Activated T-cell treated with anti-CD3 and anti-CD28 coated beads for 4 hours (primary cell): ENCODE results near the gene KDF1.
"Not testable (repeated sequence)": the region's sequence is repeated elsewhere in the genome, so short reads cannot be mapped to it uniquely, and the experiment has no call there.

Experiments
- DNase-seq: peaks from one replicate; pipeline ENCODE4 v3.0.0-alpha.2; 2020

KDF1 gene

DNA sequence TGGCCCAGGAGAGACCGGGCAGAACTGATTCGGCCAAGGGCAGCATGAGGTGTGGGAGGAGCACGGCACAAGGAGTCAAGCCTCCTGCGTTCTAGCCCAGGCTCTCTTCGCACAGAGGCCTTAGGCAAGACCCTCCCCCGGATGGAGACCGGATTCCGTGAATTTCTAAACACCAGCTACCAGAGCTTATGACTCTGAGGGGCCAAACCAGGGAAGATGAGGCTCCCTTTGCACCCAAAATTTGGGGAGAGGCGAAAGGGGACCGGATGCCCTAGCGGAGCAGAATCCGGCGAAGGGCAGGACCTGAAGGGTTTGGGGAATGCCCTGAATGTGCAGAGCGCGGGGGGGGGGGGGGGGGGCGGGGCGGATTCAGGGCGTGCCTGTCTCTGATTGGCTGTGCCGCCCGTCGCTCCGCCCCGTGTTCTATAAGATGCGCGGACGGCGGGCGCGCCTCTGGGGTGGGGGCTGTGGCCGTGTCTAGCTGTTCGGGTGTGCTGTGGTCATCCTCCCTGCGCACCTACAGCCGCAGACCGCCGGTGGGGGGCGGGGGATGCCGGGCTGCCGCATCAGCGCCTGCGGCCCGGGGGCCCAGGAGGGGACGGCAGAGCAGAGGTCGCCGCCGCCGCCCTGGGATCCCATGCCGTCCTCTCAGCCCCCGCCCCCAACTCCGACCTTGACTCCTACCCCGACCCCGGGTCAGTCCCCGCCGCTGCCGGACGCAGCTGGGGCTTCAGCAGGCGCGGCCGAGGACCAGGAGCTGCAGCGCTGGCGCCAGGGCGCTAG is 33.2 kb upstream of the KDF1 start, which contains the start of gene TRNP1:
Gene TRNP1 (plus strand): TSS at position 456 of the 783 bp plus-strand sequence. CDS start 95 bp downstream, at position 551.
- peak; percentile 56 for DNase-seq

DNA sequence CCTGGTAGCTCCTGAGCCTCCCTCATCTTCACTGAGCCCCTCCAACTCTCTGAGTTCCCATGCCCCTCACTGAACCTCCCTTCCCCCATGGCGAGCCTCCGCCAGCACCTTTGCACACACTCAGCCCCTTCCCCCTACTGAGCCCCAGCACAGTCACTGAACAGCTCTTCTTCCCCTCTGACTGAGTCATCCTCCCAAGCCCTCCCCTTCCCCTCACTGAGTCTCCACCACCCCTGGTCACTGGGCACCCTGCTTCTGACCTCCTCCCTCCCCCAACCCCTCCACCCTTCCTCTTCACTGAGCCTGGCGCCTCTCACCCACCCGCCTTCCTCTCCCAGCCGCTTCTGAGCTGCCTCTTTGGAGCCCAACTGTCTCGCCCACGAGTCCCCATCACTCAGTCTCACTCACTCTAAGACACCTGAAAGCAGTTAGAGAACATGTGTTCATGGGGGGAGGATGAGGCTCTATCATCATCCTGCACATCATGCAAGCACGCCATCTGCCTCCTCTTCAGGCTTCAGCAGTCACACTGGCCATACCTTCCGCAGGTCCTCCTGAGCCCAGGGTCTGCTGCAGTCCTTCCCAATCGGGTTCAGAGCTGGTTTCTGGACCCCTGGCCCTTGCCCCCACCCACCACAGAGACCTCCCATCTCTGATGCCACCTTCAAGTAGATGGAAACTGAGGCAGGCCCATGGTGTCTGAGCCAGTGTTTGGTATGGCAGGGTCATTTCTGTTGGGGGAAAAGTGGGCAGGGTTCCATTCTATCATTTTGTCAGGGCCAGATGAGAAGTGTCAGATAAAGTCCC is 31.2 kb upstream of the KDF1 start:
- no peak for DNase-seq

DNA sequence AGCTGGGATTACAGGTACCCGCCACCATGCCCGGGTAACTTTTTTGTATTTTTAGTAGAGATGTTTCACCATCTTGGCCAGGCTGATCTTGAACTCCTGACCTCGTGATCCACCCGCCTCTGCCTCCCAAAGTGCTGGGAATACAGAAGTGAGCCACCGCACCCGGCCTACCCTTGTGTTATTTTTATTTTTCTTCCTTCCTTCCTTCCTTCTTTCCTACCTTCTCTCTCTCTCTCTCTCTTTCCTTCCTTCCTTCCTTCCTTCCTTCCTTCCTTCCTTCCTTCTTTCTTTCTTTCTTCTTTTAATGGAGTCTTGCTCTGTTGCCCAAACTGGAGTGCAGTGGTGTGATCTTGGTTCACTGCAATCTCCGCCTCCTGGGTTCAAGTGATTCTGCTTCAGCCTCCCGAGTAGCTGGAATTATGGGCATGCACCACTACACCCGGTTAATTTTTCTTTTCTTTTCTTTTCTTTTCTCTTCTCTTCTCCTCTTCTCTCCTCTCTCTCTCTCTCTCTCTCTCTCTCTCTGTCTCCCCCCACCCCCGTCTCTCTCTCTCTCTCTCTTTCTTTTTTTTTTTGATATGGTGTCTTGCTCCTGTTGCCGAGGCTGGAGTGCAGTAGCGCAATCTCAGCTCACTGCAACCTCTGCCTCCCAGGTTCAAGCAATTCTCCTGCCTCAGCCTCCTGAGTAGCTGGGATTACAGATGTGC is 29.3 kb upstream of the KDF1 start:
- DNase-seq: not testable (repeated sequence)

DNA sequence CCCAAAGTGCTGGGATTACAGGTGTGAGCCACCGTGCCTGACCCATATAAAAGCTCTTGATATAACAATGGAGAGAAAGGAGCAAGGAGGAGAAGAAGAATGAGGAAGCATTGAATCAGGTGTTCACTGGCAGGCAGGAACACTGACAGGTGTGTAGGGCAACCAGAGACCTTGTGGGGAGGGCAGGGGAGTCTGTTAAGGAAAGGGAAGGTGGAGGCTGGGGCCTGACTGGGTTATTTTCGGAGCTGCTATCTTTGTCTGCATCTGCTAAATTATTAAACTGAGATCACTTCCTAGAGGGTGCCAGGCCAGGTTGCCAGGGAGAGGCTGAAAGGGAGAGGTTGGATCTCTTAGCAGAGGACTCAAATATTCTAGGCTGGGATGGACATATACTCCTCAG is 26.4 kb upstream of the KDF1 start:
- no peak for DNase-seq

DNA sequence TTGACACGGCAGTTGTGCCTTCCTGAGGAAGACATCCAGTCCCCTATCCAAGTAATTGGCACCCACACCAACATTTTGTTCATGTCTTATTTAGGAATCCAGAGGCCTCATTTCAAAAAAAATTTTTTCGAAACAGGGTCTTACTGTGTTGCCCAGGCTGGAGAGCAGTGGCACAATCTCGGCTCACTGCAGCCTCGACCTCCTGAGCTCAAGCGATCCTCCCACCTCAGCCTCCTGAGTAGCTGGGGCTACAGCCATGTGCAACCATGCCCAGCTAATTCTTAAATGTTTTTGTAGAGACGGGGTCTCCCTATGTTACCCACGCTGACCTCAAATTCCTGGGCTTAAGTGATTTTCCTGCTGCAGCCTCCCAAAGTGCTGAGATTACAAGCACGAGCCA is 24.0 kb upstream of the KDF1 start:
- DNase-seq: no peak

DNA sequence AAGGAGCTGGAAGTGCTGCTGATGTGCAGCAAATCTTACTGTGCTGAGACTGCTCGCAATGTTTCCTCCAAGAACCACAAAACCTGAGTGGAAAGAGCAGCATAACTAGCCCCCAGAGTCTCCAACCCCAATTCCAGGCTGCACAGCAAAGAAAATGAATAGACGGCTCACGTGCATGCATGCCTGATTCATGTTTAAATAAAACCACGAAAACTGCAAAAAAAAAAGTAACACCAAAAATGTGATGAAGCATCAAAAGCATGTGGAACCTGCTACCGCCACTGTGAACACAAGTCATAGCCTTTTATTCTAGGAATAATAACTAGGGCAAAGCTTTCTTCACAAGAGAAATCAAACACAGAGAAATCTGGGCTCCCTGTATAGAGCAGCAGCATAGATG is 23.6 kb upstream of the KDF1 start:
- no peak for DNase-seq

DNA sequence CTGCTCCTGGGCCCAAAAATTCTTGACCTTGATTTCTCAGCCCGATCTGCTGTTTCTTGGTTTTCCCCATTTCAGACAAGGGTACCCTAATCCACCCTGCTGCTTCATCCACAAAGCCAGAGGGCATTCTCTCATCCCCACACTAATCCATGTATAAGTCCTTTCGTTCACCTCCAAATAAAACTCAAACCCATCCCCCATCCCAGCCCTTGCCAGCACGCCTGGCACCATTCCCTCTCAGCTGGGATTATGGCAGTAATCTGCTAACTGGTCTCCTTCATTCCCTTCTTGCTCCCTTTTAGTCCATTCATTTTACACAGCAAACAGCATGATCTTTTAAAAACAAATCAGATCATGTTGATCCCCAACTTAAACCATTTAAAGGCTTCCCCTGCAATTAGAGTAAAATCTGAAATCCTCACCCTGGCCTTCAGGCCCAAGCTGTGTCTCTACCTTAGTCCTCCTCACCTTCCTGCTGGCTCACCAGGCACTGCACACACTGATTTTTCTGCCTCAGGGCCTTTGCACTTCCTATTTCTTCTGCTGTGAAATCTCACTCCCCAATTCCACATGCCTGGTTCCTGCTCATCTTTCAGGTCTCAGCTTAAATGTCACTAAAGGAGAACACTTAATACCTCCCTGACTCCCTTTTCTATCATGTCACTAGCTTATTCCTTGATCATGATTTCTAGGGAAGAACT is 21.0 kb upstream of the KDF1 start:
- DNase-seq: no peak

DNA sequence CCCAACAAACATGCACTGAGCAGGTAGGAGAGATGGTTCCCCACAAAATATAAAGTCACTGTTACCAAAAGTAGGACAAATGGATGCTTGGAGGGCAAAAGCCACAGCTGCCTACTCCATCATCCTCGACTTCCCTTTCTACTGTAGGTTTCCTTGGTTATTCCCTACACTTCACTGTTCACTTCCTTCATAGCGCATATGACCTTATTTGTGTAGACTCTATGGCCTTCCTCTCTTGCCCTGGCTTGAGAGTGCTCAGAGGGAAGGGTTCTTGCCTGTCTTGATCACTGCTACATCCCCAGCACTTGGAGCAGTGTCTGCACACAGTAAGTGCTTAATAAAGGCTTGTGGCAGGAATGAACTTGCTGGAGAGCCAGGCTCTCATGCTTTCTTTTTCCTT is 18.6 kb upstream of the KDF1 start:
- DNase-seq: no peak

DNA sequence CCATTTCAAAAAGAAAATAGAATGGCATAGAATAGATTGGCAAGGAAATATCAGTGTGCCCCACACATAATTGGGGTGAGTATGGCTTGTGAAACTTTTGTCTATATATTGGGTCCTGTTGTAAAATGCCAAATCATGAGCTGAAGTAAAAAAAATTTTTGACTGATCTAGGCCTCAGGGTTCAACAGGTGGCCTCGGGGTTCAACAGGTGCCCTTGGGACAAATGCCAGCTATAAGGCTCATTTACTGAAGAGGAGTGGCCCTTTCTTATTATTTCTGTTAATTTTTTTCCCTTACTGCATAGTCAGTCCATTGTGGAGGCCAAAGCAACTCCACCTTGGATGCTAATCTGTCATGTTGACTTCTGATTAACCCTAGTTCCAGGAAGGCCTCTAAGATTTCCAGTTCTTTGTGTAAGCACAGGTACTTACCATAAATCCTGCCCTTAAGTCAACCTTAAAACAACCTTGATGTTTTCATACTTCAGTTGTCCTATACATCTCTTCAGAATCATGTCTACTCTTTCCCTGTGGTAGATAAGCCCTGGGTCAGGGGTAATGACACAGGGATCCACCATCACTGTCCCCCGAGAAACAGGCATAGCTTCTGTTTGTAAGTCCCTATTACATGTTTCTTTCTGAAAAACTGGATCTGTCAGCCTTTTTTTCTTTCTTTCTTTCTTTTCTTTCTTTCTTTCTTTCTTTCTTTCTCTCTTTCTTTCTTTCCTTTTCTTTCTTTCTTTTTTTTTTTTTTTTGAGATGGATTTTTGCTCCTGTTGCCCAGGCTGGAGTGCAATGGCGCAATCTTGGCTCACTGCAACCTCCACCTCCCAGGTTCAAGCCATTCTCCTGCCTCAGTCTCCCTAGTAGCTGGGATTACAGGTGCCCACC is 16.6 kb upstream of the KDF1 start:
- DNase-seq: no peak

DNA sequence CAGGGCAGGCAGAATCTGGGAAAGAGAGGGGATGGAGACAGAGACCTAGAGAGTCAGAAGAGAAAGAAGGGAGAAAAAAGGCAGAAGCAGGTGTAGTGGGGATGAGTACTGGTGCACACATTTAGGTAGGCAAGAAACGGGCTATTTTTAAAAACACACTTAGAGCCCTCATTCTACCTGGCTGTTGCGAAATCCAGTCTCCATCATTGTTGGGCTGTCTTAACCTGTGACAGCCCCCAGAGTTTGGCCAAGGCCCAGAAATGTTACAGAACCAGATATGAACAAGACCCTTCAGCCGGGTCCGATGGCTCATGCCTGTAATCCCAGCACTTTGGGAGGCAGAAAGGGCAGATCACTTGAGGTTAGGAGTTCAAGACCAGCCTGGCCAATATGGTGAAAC is 12.6 kb upstream of the KDF1 start:
- no peak for DNase-seq

DNA sequence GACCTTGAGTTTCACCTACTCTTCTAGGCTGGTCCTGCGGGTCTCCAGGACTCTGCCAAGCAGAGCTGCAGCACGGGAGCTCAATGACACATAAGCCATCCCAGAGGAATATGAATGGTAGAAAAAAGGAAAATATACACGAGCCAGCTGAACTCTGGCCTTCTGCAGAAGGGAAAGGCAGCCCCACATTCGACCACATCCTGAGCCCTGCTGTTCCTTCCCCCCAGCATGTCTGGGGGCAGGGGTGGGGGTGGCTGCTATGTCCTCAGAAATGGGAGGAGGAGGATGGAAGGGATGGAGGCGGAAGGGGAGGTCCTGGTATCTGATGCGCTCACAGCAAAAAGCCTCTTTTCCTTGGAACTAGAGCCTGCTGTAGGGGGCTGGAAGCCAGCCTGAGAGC is 12.1 kb upstream of the KDF1 start:
- no peak for DNase-seq

DNA sequence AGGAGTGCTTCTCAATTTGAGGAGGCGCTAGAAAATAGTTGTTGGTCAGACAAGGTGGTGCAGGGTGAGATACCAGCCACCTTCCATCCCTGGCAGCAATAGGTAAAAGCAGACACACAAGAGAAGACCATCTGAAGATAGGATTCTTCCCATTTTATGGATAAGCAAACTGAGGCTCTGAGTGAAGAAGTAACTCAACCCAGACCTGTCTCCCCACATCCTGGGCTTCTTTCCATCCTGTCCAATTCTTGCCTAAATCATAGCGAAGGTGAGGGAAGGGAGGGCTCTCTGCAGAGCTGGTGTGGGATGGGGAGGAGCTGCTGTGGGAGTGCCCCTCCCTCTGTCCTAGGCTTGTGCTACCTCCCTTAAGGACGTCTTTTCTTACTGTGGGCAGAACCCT is 11.3 kb upstream of the KDF1 start:
- no peak for DNase-seq

DNA sequence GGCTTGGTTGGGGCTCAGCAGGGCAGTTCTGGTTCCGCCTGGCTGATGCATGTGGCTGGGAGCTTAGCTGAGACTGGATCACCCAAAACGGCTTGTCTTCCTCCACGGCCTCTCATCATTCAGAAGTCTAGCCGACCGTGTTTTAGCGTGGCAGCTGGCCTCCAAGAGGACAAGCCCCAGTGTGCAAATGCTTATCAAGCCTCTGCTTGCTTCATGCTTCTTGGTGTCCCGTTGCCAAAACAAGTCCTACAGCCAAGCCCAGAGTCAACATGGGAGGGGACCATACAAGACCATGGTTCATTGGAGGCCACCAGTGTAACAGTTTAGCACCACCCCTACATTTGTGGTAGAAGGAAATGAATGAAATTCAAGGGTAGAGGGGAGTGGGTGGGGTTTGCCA is 10.5 kb upstream of the KDF1 start:
- DNase-seq: no peak

DNA sequence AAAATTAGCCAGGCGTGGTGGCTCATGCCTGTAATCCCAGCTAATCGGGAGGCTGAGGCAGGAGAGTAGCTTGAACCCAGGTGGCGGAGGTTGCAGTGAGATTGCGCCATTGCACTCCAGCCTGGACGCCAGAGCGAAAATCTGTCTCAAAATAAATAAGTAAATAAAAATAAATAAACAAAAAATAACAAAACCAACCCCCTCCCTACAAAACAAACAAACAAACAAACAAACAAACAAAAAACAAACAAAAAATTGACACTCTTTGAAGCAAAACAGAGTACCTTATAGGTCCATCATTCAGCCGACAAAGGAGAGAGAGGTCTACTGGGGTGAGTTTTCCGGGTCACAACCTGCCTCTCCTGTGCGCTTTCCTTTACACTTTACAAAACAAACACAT is 5.4 kb upstream of the KDF1 start:
- DNase-seq: no peak

DNA sequence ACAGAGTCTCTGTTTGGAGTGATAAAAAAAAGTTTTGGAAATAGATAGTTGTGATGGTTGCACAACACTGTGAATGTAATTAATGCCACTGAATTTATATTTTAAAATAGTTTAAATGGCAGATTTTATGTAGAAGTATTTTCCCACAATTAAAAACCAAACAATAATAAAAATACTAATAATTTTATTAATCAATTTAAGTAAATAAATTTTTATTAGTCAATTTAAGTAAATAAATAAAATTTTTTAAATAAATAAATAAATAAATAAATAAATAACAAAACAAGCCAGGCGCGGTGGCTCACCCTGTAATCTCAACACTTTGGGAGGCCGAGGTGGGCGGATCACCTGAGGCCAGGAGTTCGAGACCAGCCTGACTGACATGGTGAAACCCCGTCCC is 4.9 kb upstream of the KDF1 start:
- DNase-seq: no peak

DNA sequence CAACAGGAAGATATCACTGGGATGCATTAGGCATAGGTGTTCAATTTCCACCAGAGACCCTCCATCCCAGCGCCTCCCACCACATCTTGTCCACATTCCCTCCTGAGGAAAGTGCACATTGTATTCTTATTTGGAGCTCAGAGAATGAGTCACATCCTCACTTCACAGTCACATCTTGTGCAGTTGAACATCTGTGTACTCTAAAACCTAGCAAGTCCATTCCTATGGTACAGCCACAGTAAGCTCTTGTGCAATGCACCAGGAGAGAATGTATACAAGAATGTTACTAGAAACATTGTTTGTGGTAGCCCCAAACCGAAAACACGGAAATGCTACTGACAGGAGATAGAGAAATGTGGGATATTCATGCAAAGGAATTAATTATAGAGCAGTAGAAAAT is 1.6 kb upstream of the KDF1 start:
- no peak for DNase-seq

DNA sequence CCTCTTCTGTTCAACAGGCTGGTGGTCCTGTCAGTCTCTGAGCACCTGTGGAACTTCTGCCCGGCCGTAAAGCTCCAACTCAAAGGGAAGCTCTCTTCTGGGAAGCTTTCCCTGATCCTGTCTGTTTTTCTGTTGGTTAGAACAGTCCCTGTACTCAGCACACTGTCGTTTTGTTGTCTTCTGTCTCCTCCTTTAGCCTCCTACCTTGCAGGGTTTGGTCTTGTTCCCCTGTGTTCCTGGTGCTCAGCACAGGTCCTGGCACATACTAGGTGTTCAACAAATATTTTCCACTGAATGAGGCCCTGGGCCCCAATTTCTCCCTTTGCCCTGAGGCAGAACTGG is 328 bp upstream of the KDF1 start:
- DNase-seq: no peak

DNA sequence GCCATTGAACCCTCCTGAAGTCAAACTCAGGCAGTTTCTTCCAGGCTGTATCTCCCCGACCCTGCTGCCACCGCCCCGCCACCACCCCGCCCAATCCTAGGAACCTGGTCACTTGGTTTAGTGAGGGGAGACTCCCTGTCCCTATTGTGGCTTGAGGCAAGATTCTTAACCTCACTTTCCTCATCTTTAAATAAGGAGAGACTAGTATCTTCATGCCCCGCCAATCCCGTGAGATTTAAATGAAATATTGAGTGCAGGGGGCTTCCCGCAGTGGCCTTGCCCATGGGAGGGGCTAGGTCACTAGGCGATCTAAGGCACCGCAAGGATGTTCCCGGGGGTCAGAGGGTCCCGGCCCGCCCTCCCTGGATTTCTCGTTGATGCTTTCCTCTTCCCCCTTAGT is 998 bp downstream of the KDF1 start:
- no peak for DNase-seq

DNA sequence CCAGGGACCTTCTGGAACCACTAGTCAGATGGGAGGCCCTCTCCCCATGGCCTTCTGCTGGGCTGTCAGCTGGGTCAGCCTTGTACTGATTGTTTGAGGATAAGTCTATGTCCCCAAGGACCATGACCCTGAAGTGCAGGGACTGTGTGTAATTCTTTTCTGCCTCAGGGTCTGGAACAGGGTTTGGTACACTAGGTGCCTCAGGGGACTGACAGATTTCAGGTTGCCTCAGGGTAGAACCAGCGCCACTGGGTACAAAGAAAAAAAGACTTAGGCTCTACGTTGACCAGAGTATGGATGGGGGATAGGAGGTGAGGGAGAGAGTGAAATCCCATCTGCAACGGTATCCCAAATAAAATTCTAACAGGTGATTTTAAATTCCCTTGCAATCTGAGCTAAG is 3.0 kb downstream of the KDF1 start:
- no peak for DNase-seq

DNA sequence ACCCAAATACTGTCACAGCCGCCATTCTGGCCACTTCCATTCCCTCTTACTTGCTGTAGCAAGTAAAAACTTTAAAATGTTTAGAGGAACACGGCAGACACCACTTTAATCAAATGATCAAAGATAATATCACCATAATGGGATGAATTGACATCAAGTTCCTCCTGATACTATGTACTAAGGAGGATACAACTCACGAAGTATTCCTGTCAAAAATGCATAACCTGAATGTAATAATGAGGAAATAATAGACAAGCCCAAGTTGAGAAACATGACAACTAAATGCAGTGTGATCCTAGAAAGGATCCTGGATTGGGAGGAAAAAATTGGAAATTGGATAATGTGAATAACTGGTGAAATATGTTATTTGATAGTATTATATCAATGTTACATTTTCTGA is 3.9 kb downstream of the KDF1 start:
- no peak for DNase-seq

DNA sequence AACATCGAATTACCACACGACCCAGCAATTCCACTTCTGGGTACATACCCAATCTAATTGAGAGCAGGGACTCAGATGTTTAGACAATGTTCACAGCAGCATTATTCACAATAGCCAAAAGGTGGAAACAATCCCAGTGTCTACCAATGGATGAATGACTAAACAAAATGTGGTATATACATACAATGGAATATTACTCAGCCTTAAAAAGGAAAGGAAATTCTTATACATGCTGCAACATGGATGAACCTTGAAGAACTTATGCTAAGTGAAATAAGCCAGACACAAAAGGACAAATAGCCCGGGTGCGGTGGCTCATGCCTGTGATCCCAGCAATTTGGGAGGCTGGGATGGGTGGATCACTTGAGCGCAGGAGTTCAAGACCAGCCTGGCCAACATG is 6.9 kb downstream of the KDF1 start:
- no peak for DNase-seq

DNA sequence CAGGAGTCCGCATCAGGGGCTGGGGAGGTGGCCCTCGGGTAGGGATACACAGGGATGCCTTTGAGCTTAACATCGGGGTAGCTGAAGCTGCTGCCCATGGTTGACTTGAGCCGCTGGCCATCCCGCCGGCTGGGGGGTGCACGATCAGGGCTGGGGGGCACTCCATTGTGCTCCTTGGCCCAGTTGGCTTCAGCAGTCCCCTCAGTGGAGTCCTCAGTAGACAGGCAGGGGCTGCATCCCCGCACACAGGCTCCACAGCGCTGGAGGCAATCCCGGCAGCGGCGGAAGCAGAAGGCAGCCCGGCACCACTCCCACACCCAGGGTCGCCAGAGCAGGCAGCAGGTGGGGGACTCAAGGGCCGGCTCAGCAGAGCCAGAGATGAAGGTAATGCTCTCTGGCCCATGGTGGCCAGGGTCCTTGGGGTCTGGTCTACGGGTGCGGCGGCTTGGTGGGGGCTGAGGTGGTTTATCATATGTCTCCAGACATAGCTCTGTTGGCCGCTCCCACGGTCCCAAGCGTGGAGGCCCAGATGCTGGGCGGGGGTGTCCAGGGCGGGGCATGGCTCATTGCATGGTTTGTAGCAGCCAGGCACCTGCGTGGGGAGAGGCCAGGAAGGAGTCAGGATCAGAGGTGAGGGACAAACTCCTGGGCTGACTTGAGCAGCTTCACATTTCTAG is 8.3 kb downstream of the KDF1 start:
- no peak for DNase-seq
